Thyroid gland (tissue), 4 donors: ENCODE measurements around the gene EZH1. TPM values are rescaled to one million over a fixed set of nuclear protein-coding genes. Genes with fewer than 3 reads are reported as not detected.
A peak's percentile ranks its signal among the peaks of the same experiment; 100 is the strongest.

Experiments used
- DNase-seq, 2 donors: peaks; one replicate each; pipeline ENCODE4 v3.0.0-alpha.2; 2019
- H3K27ac ChIP-seq, 3 donors: fragments of 200-600 bp; sonication (generic); 1 replicate in 2 of 3; 2 replicates in 1 of 3; pipeline ENCODE4 v1.5.1; 2016 to 2019; ENCODE audit warnings: mild to moderate bottlenecking in 1 of 3, moderate library complexity in 1 of 3
- H3K27me3 ChIP-seq: fragments of 200-600 bp; sonication (generic); one replicate; pipeline ENCODE4 v1.5.1; 2019
- H3K36me3 ChIP-seq, 2 donors: fragments of 200-600 bp; sonication (generic); one replicate each; pipeline ENCODE4 v1.5.1; 2016 to 2019
- H3K4me1 ChIP-seq, 2 donors: fragments of 200-600 bp; sonication (generic); one replicate each; pipeline ENCODE4 v1.5.1; 2017 to 2019
- H3K4me3 ChIP-seq, 3 donors: fragments of 200-600 bp; sonication (generic); replicated peaks in 1 of 3; 1 replicate in 2 of 3; 2 replicates in 1 of 3; pipeline ENCODE4 v1.5.1; 2016; ENCODE audit warnings: mild to moderate bottlenecking in 1 of 3
- H3K9me3 ChIP-seq: fragments of 200-600 bp; sonication (generic); one replicate; pipeline ENCODE4 v1.5.1; 2017
- POLR2A ChIP-seq, 2 donors: fragments of 450-650 bp; IDR thresholded peaks; one replicate each; pipeline ENCODE4 v1.6.1; 2017; ENCODE audit warnings: antibody characterized with exemption in 2 of 2, mild to moderate bottlenecking in 2 of 2, moderate library complexity in 1 of 2
- whole genome bisulfite sequencing, 2 donors: methylation state at CpG; one replicate each; pipeline ENCODE4 v1.1.5; 2017; 5-methylcytosine and 5-hydroxymethylcytosine counted together
- intact Hi-C: fragments of 100-400 bp; cut with DNase I; formaldehyde crosslinking; loops from one replicate; pipeline ENCODE4 v1.15.1; 2023
- total RNA-seq, 4 donors: library from RNA; depleted of rRNA; stranded (reverse); fragments of >200 nt; gene quantifications; one replicate each; pipeline ENCODE4 v1.2.3, GENCODE V29; 2016
- TF ChIP-seq, protein P1 (sequence below), 6 experiments: fragments of 200-600 bp in 3 of 6; fragments of 450-650 bp in 3 of 6; sonication (generic) in 3 of 6; IDR thresholded peaks; one replicate each; pipeline ENCODE4 v1.5.1; 2016 to 2019; ENCODE audit warnings: antibody characterized with exemption in 6 of 6, mild to moderate bottlenecking in 2 of 6, inconsistent platforms in 1 of 6, moderate library complexity in 1 of 6

Gene EZH1
- 10 to 100 TPM; 39.3 to 69.2 (median 56.4) TPM for total RNA-seq

DNA sequence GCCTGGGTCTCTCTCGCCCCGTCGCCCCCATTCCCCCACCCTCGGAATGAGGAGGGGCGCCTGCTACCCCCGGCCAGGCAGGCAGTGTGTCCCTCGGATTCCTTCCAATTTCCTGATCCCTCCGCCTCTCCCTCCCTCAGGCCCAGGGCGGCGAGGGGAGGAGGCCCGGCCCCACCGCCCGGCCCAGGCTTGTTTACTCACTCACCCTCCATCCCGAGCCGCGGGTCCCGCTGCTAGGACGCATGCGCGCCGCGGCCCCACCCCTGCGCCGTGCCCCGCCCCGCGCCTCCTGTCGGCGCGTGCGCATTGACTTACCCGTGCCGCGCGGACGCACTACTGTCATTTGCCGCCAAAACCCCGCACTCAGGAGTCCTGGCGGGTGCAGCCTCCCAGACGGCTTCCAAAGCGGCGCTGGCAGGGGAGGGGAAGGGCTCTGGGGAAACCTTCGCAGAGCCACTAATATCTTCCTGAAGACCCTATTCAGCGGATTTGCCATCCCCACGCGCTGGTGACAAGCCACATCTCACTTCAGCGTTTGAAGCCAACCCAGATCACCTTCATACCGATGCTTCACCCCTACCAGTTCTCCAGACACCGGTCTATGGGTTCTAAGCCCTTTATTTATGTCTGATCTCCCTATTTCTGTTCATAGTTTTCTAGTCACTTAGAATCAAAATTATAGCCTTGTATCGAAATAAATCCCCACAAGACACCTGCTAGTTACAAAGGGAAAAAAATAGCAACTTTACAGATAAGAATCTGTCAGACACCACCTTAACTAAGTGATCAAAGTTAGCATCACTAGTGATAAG is at the start of gene EZH1:
TSS of gene EZH1 (minus strand) at position 235 of the 812 bp plus-strand sequence. CDS start 16,099 bp downstream, outside the sequence.
- DNase-seq: peak; percentile 86 to 89
- peak; percentile 44 to 85 for TF ChIP-seq POLR2A (IDR thresholded peaks at IDR 0.05)
- TF ChIP-seq, protein P1, sequence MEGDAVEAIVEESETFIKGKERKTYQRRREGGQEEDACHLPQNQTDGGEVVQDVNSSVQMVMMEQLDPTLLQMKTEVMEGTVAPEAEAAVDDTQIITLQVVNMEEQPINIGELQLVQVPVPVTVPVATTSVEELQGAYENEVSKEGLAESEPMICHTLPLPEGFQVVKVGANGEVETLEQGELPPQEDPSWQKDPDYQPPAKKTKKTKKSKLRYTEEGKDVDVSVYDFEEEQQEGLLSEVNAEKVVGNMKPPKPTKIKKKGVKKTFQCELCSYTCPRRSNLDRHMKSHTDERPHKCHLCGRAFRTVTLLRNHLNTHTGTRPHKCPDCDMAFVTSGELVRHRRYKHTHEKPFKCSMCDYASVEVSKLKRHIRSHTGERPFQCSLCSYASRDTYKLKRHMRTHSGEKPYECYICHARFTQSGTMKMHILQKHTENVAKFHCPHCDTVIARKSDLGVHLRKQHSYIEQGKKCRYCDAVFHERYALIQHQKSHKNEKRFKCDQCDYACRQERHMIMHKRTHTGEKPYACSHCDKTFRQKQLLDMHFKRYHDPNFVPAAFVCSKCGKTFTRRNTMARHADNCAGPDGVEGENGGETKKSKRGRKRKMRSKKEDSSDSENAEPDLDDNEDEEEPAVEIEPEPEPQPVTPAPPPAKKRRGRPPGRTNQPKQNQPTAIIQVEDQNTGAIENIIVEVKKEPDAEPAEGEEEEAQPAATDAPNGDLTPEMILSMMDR (IDR thresholded peaks at IDR 0.05): peak in 1 of 6 experiments; percentile 32
- Histone ChIP-seq H3K27me3 (no peaks in the 10 kb centered on the region), H3K36me3 (no peaks in the 10 kb centered on the region), H3K4me1 (peaks cover 10 to 29% of the 10 kb centered on the region in 2 donors), H3K4me3 (peak within 1 kb of the TSS; percentile 33 to 69 (median 58)), H3K27ac (peak within 1 kb of the TSS; percentile 82 to 93 (median 92)), H3K9me3 (no peaks in the 10 kb centered on the region)
- intact Hi-C loops: no loop called here
- 14 to 31% methylated on average over 10 to 23 of the region's 50 CpGs for WGBS, 2 donors

DNA sequence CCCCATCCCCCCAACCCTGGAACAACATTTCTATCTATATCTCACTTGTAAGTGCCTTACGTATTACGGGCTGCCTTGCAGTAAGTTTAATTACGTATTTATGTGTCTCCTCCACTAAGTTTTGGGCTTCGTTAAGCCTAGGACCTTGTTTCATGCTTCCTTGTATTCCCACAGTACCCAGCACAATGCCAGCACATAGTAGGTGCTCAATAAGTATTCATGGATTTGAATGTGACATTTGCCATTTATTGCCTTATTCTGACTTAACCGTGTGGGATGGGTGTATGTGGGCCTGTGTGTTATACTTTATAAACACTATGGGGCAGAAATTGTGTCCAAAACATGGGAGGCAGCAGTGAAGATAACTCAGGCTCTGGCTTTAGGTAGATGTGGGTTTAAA is 47.7 kb upstream of the EZH1 start:
- Histone ChIP-seq H3K27ac (no peak overlapping the region), H3K36me3 (no peaks in the 10 kb centered on the region), H3K27me3 (no peaks in the 10 kb centered on the region), H3K4me1 (peaks cover 2 to 6% of the 10 kb centered on the region in 2 donors), H3K4me3 (no peak overlapping the region), H3K9me3 (no peaks in the 10 kb centered on the region)
- intact Hi-C loops: no loop called here
- 73 to 76% methylated on average over 5 of the region's 5 CpGs for WGBS, 2 donors
- DNase-seq: no peak
- TF ChIP-seq POLR2A (IDR thresholded peaks at IDR 0.05): no peak
- TF ChIP-seq, protein P1 (IDR thresholded peaks at IDR 0.05): no peak

DNA sequence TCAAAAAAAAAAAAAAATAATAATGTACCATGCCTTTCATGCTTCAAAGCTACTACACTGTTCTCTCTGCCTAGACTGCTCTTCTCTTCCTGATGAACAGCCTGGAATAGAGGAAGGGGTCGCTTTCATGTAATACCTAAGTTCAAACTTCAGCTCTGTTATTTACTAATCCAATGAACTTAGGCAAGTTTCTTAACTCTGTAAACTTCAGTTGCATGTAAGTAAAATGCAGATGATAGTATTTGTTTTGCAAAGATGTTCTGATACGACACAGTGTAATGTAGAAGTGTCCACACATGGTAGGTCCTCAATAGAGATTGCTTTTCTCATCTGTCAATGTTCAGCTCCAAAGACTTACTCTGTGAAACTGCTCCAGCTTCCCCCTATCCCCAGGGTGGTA is 47.1 kb upstream of the EZH1 start:
- WGBS, 2 donors: 80 to 81% methylated on average over 2 of the region's 2 CpGs
- no peak overlapping the region for H3K4me3 ChIP-seq

DNA sequence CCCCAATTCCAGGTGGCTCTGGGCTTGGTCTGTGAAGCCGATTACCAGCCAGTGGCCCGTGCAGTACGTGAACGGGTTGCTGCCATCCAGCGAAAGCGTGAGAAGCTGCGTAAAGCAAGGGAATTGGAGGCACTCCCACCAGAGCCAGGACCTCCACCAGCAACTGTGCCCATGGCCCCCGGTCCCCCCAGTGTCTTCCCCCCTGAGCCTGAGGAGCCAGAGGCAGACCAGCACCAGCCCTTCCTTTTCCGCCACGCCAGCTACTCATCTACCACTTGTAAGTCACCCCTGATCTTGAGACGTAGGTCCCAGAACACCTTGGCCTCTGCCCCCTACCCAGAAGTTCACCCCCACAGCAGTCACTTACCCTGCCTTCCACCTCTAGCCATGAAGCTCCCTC is 42.4 kb upstream of the EZH1 start:
- TF ChIP-seq, protein P1 (IDR thresholded peaks at IDR 0.05): no peak
- no peak for TF ChIP-seq POLR2A (IDR thresholded peaks at IDR 0.05)
- DNase-seq: no peak
- peaks cover 0 to 23% of the 10 kb centered on the region in 2 donors for H3K4me1 ChIP-seq
- 73 to 86% methylated on average over 9 to 11 of the region's 11 CpGs for WGBS, 2 donors
- no peaks in the 10 kb centered on the region for H3K9me3 ChIP-seq
- no peaks in the 10 kb centered on the region for H3K36me3 ChIP-seq
- intact Hi-C loops: no loop called here
- H3K27me3 ChIP-seq: peaks cover 5% of the 10 kb centered on the region
- H3K4me3 ChIP-seq: no peak overlapping the region
- H3K27ac ChIP-seq: no peak overlapping the region

More for the DNA sequence above, 47.1 kb upstream of the EZH1 start:
- Histone ChIP-seq H3K36me3 (no peaks in the 10 kb centered on the region), H3K4me1 (no peaks in the 10 kb centered on the region), H3K27ac (no peak overlapping the region), H3K9me3 (no peaks in the 10 kb centered on the region), H3K27me3 (no peaks in the 10 kb centered on the region)
- no peak for TF ChIP-seq POLR2A (IDR thresholded peaks at IDR 0.05)
- TF ChIP-seq, protein P1 (IDR thresholded peaks at IDR 0.05): no peak
- DNase-seq: no peak
- intact Hi-C loops: no loop called here
